Fibroblast of peridontal ligament (primary cell): ENCODE measurements around the gene RBM12.
A peak's percentile ranks its signal among the peaks of the same experiment; 100 is the strongest.
"Not testable (repeated sequence)": the region's sequence is repeated elsewhere in the genome, so short reads cannot be mapped to it uniquely, and the experiment has no call there.

Experiments
- DNase-seq: peaks from one replicate; pipeline ENCODE4 v3.0.0-alpha.2; 2010; ENCODE audit errors: extremely low read depth

RBM12 gene

GRCh38 chr20:35698298-35699126 is 33.8 kb upstream of the RBM12 start:
- DNase-seq = no peak

GRCh38 chr20:35697696-35698297 is 33.1 kb upstream of the RBM12 start:
- DNase-seq = no peak

- DNase-seq = no peak
These were observed 31.3 kb upstream of the RBM12 start for GRCh38 chr20:35695978-35696377.

GRCh38 chr20:35695245-35695749 is 30.6 kb upstream of the RBM12 start:
- no peak for DNase-seq

- DNase-seq = no peak
These were observed 25.6 kb upstream of the RBM12 start for GRCh38 chr20:35690265-35690664.

DNA sequence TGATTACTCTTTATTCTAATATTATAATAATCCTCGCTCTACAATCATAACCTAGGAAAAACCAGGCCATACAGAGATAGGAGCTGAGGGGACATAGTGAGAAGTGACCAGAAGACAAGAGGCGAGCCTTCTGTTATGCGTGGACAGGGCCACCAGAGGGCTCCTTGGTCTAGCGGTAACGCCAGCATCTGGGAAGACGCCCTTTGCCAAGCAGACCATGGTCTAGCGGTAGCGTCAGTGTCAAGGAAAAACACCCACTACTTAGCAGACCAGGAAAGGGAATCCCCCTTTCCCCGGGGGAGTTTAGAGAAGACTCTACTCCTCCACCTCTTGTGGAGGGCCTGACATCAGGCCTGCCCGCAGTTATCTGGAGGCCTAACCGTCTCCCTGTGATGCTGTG is 22.2 kb upstream of the RBM12 start:
- DNase-seq = not testable (repeated sequence)

- DNase-seq = not testable (repeated sequence)
These were observed 20.7 kb upstream of the RBM12 start for GRCh38 chr20:35685368-35685767.

GRCh38 chr20:35681960-35682359 is 17.3 kb upstream of the RBM12 start:
- no peak for DNase-seq

DNA sequence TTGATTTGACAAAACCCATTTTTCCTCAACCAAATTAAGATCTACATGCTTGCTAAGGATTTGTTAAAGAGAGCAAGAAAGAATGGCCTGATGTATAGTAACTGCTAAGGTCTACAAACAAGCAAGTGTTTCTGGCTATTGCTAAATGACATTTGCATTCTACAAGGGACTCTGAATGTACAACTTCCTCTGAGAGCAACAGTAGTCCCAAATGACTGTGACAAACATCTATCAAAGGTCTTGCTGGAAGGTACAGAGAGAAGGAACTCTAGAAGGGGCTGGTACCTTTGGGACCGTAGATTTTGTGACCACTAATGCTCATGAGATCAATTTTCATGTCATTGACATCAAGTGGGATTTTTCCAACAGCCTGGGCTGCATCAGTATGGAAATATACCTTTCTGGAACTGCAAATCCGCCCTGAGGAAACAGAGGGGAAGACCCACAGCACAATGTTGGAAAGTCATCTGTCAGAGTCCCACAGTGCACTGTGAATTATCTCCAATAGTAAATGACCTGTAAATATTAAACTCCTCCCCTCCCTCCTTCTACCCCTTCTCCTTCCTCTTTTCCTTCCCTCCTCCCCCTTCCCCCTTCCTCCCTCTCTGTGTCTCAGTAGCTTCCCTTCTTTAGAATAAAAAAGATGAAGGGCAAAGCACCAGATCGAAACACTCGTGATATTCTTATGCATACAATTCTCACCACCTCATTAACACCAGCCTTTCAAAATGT is 15.9 kb upstream of the RBM12 start:
- no peak for DNase-seq

GRCh38 chr20:35674921-35675320 is 10.2 kb upstream of the RBM12 start:
- no peak for DNase-seq

DNA sequence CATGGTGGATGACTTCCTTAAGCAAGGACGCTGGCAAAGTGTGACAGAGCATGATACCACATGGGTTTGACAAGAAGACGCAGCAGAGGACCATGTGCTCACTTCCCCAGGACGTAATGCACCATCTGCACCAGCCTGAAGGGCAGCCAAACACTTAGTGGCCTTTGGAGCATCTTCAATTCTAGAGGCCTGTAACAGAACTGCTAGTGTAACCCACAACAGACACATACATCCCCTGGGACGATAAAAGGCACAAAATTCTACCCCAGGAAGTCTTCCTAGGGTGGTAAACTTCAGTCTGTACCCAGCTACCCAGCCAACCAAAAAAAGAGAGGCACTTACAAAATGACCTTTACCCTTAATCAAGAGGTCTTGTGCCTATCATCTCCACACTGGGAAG is 9.2 kb upstream of the RBM12 start:
- no peak for DNase-seq

- no peak for DNase-seq
These were observed 5.0 kb upstream of the RBM12 start for GRCh38 chr20:35669681-35670080.

DNA sequence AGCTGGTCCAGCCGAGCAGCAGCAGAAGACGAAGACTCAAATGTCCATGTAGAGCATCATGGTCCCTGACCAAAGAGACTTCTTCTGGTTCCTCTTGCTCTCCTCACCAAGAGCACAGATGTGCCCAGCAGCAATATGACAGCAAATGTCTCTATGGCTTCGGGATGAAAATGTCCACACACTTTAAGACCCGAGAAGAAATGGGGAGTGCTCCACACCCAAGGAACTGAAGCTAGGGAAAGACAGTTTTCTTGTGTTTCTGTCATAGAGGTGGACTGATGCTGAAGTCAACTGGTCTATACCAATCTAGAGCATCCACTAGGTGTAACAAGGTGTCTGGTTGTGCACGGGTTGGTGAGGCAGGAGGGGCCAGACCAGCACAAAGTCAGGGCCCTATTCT is 4.5 kb upstream of the RBM12 start:
- no peak for DNase-seq

- DNase-seq = no peak
These were observed 1.2 kb upstream of the RBM12 start for GRCh38 chr20:35665949-35666288.

- peak; percentile 22 for DNase-seq
These were observed 909 bp downstream of the RBM12 start for GRCh38 chr20:35663516-35664465.

GRCh38 chr20:35662551-35662950 is 2.1 kb downstream of the RBM12 start:
- DNase-seq = no peak

GRCh38 chr20:35661908-35662307 is 2.8 kb downstream of the RBM12 start:
- DNase-seq = no peak

- no peak for DNase-seq
These were observed 3.6 kb downstream of the RBM12 start for GRCh38 chr20:35661053-35661452.

- DNase-seq = no peak
These were observed 4.4 kb downstream of the RBM12 start for GRCh38 chr20:35660122-35660937.

DNA sequence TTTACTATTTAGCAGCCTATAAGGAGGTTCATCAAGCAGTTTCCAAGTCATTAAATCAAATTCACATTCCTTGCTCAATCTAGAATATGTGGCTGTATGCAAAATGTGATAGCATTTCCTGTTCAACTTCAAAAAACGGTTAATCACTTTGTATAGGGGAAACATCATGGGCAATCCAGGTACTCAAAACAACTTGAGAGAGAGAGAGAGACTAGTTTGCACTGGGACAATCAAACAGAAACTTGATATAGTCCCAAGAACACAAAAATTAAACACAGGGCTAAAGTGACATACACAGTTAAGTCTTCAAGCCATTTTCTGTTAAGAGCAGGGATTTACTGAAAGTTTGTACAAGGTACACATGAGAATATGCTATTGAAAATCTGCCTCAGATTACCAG is 7.4 kb downstream of the RBM12 start:
- DNase-seq = no peak

- no peak for DNase-seq
These were observed 10.3 kb downstream of the RBM12 start for GRCh38 chr20:35654415-35654814.
